LNCaP clone FGC (cell line): ENCODE measurements around the gene METTL17.

Source experiments
- DNase-seq: peaks from one replicate; pipeline ENCODE4 v3.0.0-alpha.2; 2011; ENCODE audit warnings: low read depth
- H3K4me3 ChIP-seq: 2 replicates; pipeline ENCODE4 v1.5.1; 2011; ENCODE audit warnings: mild to moderate bottlenecking, low read depth, low read length, control low read depth
- CTCF ChIP-seq: IDR thresholded peaks from 2 replicates; pipeline ENCODE4 v1.5.1; 2012; ENCODE audit warnings: mild to moderate bottlenecking; ENCODE audit not compliant: control insufficient read depth, insufficient read depth; ENCODE audit errors: extremely low read depth

Gene METTL17

DNA sequence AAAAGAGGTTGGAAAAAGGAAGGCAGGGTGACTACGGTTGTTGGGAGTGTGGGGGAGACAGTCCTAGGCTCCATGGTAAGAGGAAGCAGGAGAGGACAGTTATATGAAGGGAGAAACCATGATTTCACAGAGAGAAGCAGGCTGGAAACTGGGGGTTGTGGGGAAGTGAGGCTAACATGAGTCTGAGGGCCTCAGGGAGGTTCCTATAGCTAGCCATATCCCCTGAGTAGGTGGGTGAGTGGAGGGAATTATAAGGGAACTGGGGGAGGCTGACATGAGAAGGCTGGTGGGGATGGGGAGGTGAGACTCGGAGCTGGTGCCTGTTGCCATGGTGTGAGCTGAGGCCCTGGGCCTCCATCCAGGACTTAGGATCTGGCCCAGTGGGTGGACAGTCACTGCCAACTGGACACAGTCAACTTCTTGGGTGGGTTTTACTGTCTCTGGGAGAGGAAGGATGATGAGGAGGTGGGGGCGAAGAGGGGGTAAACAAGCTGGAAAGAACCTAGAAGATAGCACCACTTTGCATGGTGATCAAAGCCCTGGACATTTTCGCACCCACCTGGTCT lies 43.4 kb downstream of the METTL17 start:
- DNase-seq = no peak
- H3K4me3 ChIP-seq = no peak overlapping the region
- TF ChIP-seq CTCF = no peak

- no peak within 1 kb of the TSS for H3K4me3 ChIP-seq
- DNase-seq = no peak
- no peak for TF ChIP-seq CTCF
Measured at GRCh38 chr14:21034707-21035106, 44.9 kb downstream of the METTL17 start, which contains the start of gene RNASE13. Gene RNASE13, minus strand, starts transcription at chr14:21034807. Its CDS starts 519 bp downstream, at chr14:21034288.

GRCh38 chr14:21036751-21037150 lies 47.0 kb downstream of the METTL17 start:
- TF ChIP-seq CTCF = no peak
- no peak for DNase-seq
- H3K4me3 ChIP-seq = no peak overlapping the region

- H3K4me3 ChIP-seq = no peak overlapping the region
- TF ChIP-seq CTCF = no peak
- no peak for DNase-seq
Measured at GRCh38 chr14:21037156-21037555, 47.4 kb downstream of the METTL17 start.

DNA sequence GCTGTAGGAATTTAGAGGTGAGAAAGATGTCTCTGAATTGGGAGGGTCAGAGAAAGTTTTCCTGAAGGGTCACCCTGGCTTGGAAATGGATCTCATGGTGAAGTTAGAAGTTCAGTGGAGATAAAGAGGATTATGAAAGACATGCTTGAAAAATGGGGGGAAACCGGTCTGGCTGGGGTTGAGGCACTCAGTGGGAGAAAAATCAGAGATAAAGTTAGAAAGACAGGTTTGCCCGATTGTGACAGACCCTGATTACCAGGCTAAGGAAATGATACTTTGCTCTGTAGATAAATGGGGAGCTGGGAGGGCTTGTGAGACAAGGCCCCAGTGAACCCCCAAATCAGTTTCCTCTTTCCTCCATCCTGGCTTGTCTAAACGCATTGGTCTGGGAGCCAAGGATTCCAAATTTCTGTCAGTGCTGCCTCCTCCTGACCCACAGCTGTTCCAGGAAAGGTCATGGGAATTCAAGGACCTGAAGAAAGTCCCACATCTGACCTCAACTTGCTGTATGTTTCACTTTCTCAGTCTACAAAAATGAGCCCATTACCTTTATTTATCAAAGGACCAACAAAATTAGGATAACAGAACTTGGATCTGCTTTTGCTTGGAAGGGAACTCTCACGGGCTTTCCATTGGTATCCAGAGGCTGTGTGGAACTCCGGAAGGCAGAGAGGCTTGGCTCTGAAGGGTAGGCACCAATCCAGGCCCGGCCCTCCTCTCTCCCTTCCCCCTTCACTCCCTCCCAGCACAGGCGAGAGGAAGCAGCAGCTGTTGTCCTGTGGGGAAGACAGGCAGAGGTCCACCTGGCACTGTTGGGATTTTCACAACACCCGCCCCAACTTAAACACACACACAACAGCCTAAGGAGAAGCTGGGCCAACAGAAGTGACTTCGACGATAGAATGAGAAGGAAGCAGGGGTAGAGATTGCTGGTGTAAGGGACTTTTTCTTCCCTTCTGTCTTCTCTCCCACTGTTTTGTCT lies 49.0 kb downstream of the METTL17 start:
- DNase-seq = peak; percentile 45
- TF ChIP-seq CTCF = no peak
- H3K4me3 ChIP-seq = no peak overlapping the region

GRCh38 chr14:21039585-21040369 lies 50.0 kb downstream of the METTL17 start:
- no peak for DNase-seq
- TF ChIP-seq CTCF = peak; percentile 72
- H3K4me3 ChIP-seq = no peak overlapping the region
